Neutrophil (primary cell): ENCODE results near the gene FAM149B1.

Experiments
- H3K27ac ChIP-seq: fragments of 200-600 bp; sonication (generic); 2 replicates; pipeline ENCODE4 v1.5.1; 2016; ENCODE audit warnings: mild to moderate bottlenecking, moderate library complexity
- H3K27me3 ChIP-seq: fragments of 200-600 bp; sonication (generic); 2 replicates; pipeline ENCODE4 v1.6.0; 2016; ENCODE audit warnings: mild to moderate bottlenecking
- H3K36me3 ChIP-seq: fragments of 200-600 bp; sonication (generic); 2 replicates; pipeline ENCODE4 v1.5.1; 2017
- H3K4me1 ChIP-seq, 2 experiments: fragments of 200-600 bp in 1 of 2; sonication (generic) in 1 of 2; 1 replicate in 1 of 2; 2 replicates in 1 of 2; pipeline versions ENCODE4 v1.5.1 to v1.6.1; 2013 to 2016; ENCODE audit warnings: low read depth in 1 of 2, low read length in 1 of 2, mild to moderate bottlenecking in 1 of 2, moderate library complexity in 1 of 2; ENCODE audit not compliant: control insufficient read depth in 1 of 2, insufficient read depth in 1 of 2
- H3K4me3 ChIP-seq, 2 experiments: fragments of 200-600 bp in 1 of 2; sonication (generic) in 1 of 2; 1 replicate in 1 of 2; 2 replicates in 1 of 2; pipeline ENCODE4 v1.5.1; 2013 to 2016; ENCODE audit warnings: low read depth in 1 of 2, low read length in 1 of 2, mild to moderate bottlenecking in 1 of 2, moderate library complexity in 1 of 2
- H3K9me3 ChIP-seq: fragments of 200-600 bp; sonication (generic); 2 replicates; pipeline ENCODE4 v1.5.1; 2016
- TF ChIP-seq, protein P1 (sequence below): fragments of 200-600 bp; sonication (generic); IDR thresholded peaks from 2 replicates; pipeline ENCODE4 v1.5.1; 2016; ENCODE audit warnings: antibody characterized with exemption

FAM149B1 gene

DNA sequence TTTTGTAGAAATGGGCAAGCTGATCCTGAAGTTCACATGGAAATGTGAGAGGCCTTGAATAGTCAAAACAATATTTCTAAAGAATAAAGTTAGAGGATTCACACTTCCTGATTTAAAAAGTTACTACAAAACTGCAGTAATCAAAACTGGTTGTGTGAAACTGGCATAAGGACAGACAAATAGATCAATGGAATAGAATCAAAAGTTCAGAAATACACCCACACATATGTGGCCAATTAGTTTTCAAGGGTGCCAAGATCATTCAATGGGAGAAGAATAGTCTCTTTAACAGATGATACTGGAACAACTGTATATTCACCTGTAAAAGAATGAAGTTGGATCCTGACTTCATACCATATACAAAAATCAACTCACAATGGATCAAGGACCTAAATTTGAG lies 51.5 kb downstream of the FAM149B1 start:
- Histone ChIP-seq H3K4me1 (no peaks in the 10 kb centered on the region), H3K27ac (no peak overlapping the region), H3K36me3 (peaks cover 19% of the 10 kb centered on the region), H3K4me3 (no peak overlapping the region), H3K9me3 (no peaks in the 10 kb centered on the region), H3K27me3 (no peaks in the 10 kb centered on the region)
- TF ChIP-seq, protein P1, sequence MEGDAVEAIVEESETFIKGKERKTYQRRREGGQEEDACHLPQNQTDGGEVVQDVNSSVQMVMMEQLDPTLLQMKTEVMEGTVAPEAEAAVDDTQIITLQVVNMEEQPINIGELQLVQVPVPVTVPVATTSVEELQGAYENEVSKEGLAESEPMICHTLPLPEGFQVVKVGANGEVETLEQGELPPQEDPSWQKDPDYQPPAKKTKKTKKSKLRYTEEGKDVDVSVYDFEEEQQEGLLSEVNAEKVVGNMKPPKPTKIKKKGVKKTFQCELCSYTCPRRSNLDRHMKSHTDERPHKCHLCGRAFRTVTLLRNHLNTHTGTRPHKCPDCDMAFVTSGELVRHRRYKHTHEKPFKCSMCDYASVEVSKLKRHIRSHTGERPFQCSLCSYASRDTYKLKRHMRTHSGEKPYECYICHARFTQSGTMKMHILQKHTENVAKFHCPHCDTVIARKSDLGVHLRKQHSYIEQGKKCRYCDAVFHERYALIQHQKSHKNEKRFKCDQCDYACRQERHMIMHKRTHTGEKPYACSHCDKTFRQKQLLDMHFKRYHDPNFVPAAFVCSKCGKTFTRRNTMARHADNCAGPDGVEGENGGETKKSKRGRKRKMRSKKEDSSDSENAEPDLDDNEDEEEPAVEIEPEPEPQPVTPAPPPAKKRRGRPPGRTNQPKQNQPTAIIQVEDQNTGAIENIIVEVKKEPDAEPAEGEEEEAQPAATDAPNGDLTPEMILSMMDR, result no peak

DNA sequence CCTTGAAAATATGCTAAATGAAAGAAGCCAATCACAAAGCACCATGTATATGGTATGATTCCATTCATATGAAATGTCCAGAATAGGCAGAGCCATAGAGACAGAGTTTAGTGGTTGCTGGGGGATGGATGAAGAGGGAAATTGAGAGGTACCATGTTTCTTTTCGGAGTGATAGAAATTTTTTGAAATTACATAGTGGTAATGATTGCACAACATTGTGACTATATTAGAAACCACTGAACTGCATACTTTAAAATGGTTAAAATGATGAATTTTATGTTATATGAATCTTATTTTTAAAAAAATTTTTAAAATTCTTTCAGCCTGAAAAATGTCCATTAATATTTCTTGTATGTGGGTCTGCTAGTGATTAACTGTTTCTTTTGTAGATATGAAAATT lies 53.1 kb downstream of the FAM149B1 start:
- TF ChIP-seq, protein P1, result no peak
- Histone ChIP-seq H3K36me3 (peaks cover 19% of the 10 kb centered on the region), H3K4me3 (no peak overlapping the region), H3K9me3 (no peaks in the 10 kb centered on the region), H3K27ac (no peak overlapping the region), H3K27me3 (no peaks in the 10 kb centered on the region), H3K4me1 (no peaks in the 10 kb centered on the region)

DNA sequence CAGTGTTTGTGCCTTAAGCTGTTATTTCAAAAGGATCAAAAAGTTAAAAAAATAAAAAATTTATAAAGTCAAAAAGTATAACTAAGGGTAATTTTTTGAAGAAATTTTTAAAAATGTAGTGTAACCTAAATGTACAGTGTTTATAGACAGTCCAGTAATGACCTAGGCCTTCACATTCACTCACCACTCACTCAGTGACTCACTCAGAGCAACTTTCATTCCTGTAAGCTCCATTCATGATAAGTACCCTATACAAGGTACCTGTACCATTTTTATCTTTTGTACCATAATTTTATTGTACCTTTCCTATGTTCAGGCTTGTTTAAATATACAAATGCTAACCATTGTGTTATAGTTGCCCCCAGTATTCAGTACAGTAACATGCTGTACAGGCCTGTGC lies 57.6 kb downstream of the FAM149B1 start:
- Histone ChIP-seq H3K36me3 (peaks cover 4% of the 10 kb centered on the region), H3K4me1 (no peaks in the 10 kb centered on the region), H3K4me3 (no peak overlapping the region), H3K27me3 (no peaks in the 10 kb centered on the region), H3K9me3 (no peaks in the 10 kb centered on the region), H3K27ac (no peak overlapping the region)
- TF ChIP-seq, protein P1, result no peak

DNA sequence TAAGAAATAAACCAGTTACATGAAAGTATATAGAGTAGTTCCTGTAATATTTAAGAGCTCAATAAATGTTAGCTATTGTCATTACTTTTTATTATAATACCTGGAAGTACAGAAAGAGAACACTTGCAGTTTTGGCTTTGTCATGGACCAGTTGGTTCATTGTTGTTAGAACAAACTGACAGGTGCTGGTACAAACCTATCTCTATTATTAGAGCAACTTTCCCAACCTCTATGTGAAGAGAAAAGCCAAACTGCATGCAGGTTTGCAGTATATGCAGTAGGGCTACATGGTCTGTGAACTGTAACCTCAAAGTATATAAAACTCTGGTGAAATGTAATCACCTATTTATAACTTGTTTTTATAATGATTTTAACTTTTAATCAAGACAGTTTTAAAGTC lies 58.7 kb downstream of the FAM149B1 start:
- Histone ChIP-seq H3K4me3 (no peak overlapping the region), H3K27me3 (no peaks in the 10 kb centered on the region), H3K27ac (no peak overlapping the region), H3K9me3 (no peaks in the 10 kb centered on the region), H3K4me1 (no peaks in the 10 kb centered on the region), H3K36me3 (peaks cover 13% of the 10 kb centered on the region)
- TF ChIP-seq, protein P1, result no peak

DNA sequence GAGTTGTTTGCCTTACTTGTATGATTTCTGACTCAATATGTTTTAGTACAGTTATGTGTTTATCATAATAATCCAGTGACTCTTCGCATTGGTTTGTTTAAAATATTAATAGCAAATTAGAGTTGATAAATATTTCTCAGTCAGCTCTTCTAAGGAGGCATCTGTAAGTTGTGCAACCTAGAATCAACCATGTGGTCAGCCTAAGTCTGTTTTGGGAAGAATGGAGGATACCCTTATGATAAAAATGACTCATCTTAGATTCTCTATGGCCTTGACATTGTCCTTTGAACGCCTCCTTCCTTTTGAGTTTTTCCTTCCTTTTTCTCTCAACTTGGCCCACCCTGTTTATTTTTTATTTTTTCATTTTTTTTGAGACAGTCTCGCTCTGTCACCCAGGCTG lies 60.3 kb downstream of the FAM149B1 start:
- TF ChIP-seq, protein P1, result no peak

DNA sequence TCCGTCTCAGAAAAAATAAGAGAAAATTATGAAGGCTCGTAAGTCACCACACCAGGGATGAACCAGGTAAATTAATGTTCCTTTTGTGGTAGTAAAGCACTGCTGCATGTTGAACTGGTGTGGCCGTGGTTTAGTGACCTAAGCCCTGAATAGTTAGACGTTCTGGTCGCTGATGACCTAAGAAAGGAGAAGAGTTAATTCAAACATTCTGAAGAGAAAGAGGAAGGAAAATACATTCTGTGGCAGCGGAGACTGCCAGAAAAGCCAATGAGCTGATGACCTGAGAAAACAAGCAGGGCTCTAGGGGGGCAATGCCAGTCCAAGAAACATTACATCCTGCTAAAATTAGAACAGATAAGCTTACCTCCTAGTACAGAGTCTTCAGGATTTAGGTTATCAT lies 61.6 kb downstream of the FAM149B1 start:
- no peak overlapping the region for H3K4me3 ChIP-seq
- H3K27ac ChIP-seq, result peak overlapping the region; percentile 19
- TF ChIP-seq, protein P1, result no peak
- H3K36me3 ChIP-seq, result peaks cover 39% of the 10 kb centered on the region
- H3K4me1 ChIP-seq, result no peaks in the 10 kb centered on the region
- no peaks in the 10 kb centered on the region for H3K9me3 ChIP-seq
- H3K27me3 ChIP-seq, result no peaks in the 10 kb centered on the region

More for the DNA sequence above, 60.3 kb downstream of the FAM149B1 start:
- Histone ChIP-seq H3K4me3 (no peak overlapping the region), H3K9me3 (no peaks in the 10 kb centered on the region), H3K27me3 (no peaks in the 10 kb centered on the region), H3K36me3 (peaks cover 28% of the 10 kb centered on the region), H3K4me1 (no peaks in the 10 kb centered on the region), H3K27ac (no peak overlapping the region)
